Lung (tissue), 12 donors: ENCODE results near the gene CRTAC1. TPM values are rescaled to one million over a fixed set of nuclear protein-coding genes. Genes with fewer than 3 reads are reported as not detected.

ENCODE experiments used
- ATAC-seq: fragments of 200-7000 bp; cut with Tn5 transposase; one replicate; pipeline ENCODE4 v1.9.1; 2020; ENCODE audit warnings: moderate number of reproducible peaks; ENCODE audit not compliant: insufficient read depth, low FRiP score
- DNase-seq, 3 donors: peaks; one replicate each; pipeline ENCODE4 v3.0.0-alpha.2; 2013 to 2017
- H3K27ac ChIP-seq, 2 donors: one replicate each; pipeline ENCODE4 v1.5.1; 2013; ENCODE audit warnings: mild to moderate bottlenecking in 2 of 2, moderate library complexity in 2 of 2, control low read depth in 1 of 2, inconsistent platforms in 1 of 2, low read depth in 1 of 2, low read length in 1 of 2
- H3K27me3 ChIP-seq, 3 donors: one replicate each; pipeline ENCODE4 v1.5.1; 2013; ENCODE audit warnings: low read length in 2 of 3; ENCODE audit not compliant: control insufficient read depth in 3 of 3, insufficient read depth in 3 of 3
- H3K36me3 ChIP-seq, 4 donors: one replicate each; pipeline ENCODE4 v1.5.1; 2013; ENCODE audit warnings: low read length in 4 of 4, mild to moderate bottlenecking in 1 of 4, moderate library complexity in 1 of 4; ENCODE audit not compliant: control insufficient read depth in 4 of 4, insufficient read depth in 4 of 4
- H3K4me1 ChIP-seq, 5 donors: one replicate each; pipeline ENCODE4 v1.5.1; 2013; ENCODE audit warnings: low read length in 5 of 5, mild to moderate bottlenecking in 2 of 5, moderate library complexity in 1 of 5; ENCODE audit not compliant: control insufficient read depth in 5 of 5, insufficient read depth in 5 of 5
- H3K4me3 ChIP-seq: one replicate; pipeline ENCODE4 v1.5.1; 2013; ENCODE audit warnings: mild to moderate bottlenecking, control low read depth, moderate library complexity
- H3K9ac ChIP-seq, 2 donors: one replicate each; pipeline ENCODE4 v1.5.1; 2013; ENCODE audit warnings: low read length in 2 of 2, control low read depth in 1 of 2; ENCODE audit not compliant: insufficient read depth in 1 of 2
- H3K9me3 ChIP-seq, 4 donors: one replicate each; pipeline ENCODE4 v1.5.1; 2013; ENCODE audit warnings: low read length in 3 of 4, mild to moderate bottlenecking in 1 of 4, moderate library complexity in 1 of 4; ENCODE audit not compliant: control insufficient read depth in 4 of 4, insufficient read depth in 3 of 4
- CTCF ChIP-seq: IDR thresholded peaks from 2 replicates; pipeline ENCODE4 v1.5.1; 2012; ENCODE audit warnings: mild to moderate bottlenecking; ENCODE audit errors: control extremely low read depth, extremely low read depth
- WGBS, 2 donors: extraction: QIAGEN DNeasy Blood & Tissue Kit; methylation state at CpG; one replicate each; pipeline ENCODE4 v1.1.7; 2013; 5-methylcytosine and 5-hydroxymethylcytosine counted together
- polyA plus RNA-seq, 2 donors: library from polyadenylated mRNA; stranded (reverse); fragments of 200-250 nt; gene quantifications; one replicate each; pipeline ENCODE4 v1.2.1, GENCODE V29; 2013
- total RNA-seq, 2 donors: library from RNA; depleted of rRNA in 1 of 2; stranded (reverse); fragments of >200 nt in 1 of 2; gene quantifications; one replicate each; pipeline ENCODE4 v1.2.1, GENCODE V29; 2014 to 2021
- donor health status: control.
- donor health status: control.
- donor health status: Bipolar disorder and iron deficiency.
- donor health status: healthy.
- donor health status: DM: yes; HTN: yes; CAD: no.

Gene CRTAC1
- total and polyA plus RNA-seq, 4 donors = 45.8 to 82.4 (median 54.3) TPM

GRCh38 chr10:97823734-97824133, 206.7 kb downstream of the CRTAC1 start:
- no peak overlapping the region for H3K9ac ChIP-seq

GRCh38 chr10:97822261-97822687, 208.1 kb downstream of the CRTAC1 start:
- H3K36me3 ChIP-seq = no peaks in the 10 kb centered on the region
- peaks cover 0 to 9% (median 3%) of the 10 kb centered on the region in 3 donors for H3K27me3 ChIP-seq
- no peak overlapping the region for H3K4me3 ChIP-seq
- TF ChIP-seq CTCF = no peak
- WGBS, 2 donors = 72 to 80% methylated on average over 10 of the region's 10 CpGs
- ATAC-seq = no peak
- DNase-seq = no peak
- H3K4me1 ChIP-seq = no peaks in the 10 kb centered on the region
- no peak overlapping the region for H3K9ac ChIP-seq
- H3K9me3 ChIP-seq = peaks cover 0 to 2% (median 0%) of the 10 kb centered on the region in 4 donors
- no peak overlapping the region for H3K27ac ChIP-seq

More at GRCh38 chr10:97823734-97824133, 206.7 kb downstream of the CRTAC1 start:
- peaks cover 0 to under 1% (median 0%) of the 10 kb centered on the region in 3 donors for H3K27me3 ChIP-seq
- no peak overlapping the region for H3K4me3 ChIP-seq
- 85 to 86% methylated on average over 12 of the region's 12 CpGs for WGBS, 2 donors
- no peaks in the 10 kb centered on the region for H3K36me3 ChIP-seq
- DNase-seq = no peak
- no peak for ATAC-seq
- H3K27ac ChIP-seq = no peak overlapping the region
- no peak for TF ChIP-seq CTCF
- H3K9me3 ChIP-seq = peaks cover 0 to 2% (median 0%) of the 10 kb centered on the region in 4 donors
- no peaks in the 10 kb centered on the region for H3K4me1 ChIP-seq

DNA sequence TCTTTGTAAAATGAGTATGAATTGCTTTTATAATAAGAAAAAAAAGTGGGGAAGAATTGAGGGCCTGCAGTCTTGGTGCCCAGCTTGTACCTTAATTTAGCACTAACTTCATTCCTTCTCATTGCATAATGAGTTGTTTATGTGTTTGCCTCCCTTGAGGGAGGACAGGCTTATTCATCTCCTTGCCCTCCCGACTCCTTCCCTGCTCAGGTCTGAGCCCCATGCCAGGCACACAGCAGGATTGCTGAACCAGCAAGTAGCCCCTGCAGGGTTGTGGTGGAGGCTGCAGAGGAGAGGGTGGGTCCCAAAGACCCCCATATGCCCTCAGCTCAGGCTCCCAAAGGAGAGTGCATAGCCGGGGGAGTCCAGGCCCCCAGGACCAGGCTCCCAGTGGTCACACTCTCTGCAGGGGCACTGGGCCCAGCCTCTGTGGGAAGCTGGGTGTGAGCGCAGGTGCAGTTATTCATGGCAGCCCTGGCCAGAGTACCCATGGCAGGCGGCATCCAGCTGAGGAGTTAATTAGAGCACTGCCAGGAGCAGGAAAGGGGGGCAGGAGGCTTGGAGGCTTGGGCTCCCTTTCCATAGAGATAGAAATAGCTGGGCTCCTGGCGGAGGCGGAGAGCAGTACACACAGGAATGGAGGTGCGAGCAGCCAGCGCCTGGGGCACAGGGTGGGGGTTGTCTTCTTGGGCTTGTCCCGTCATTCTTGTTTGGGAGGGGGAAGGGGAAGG, 208.9 kb downstream of the CRTAC1 start:
- DNase-seq (no peak), ATAC-seq (no peak)
- Histone ChIP-seq H3K27me3 (peaks cover 0 to 9% (median 3%) of the 10 kb centered on the region in 3 donors), H3K9ac (no peak overlapping the region), H3K36me3 (no peaks in the 10 kb centered on the region), H3K4me3 (no peak overlapping the region), H3K4me1 (no peaks in the 10 kb centered on the region), H3K27ac (no peak overlapping the region), H3K9me3 (no peaks in the 10 kb centered on the region)
- WGBS, 2 donors = 66 to 76% methylated on average over 9 of the region's 9 CpGs
- TF ChIP-seq CTCF = no peak
